Astrocyte of the spinal cord (primary cell): ENCODE results near the gene EIF2S1.

Experiments used
- DNase-seq: peaks from one replicate; pipeline ENCODE4 v3.0.0; 2011; ENCODE audit warnings: low read depth, low spot score
- H3K4me3 ChIP-seq: 2 replicates; pipeline ENCODE4 v1.5.1; 2011; ENCODE audit warnings: low read depth, mild to moderate bottlenecking, low read length, moderate library complexity
- in situ Hi-C: cut with HindIII; loops from 2 replicates; pipeline ENCODE4 v1.10.0; 2017; ENCODE audit warnings: low sequenced_read_pairs
- TF ChIP-seq, protein P1 (sequence below): IDR thresholded peaks from 2 replicates; pipeline ENCODE4 v1.5.1; 2012; ENCODE audit warnings: low read depth, mild to moderate bottlenecking, low read length, inconsistent platforms

EIF2S1 gene

DNA sequence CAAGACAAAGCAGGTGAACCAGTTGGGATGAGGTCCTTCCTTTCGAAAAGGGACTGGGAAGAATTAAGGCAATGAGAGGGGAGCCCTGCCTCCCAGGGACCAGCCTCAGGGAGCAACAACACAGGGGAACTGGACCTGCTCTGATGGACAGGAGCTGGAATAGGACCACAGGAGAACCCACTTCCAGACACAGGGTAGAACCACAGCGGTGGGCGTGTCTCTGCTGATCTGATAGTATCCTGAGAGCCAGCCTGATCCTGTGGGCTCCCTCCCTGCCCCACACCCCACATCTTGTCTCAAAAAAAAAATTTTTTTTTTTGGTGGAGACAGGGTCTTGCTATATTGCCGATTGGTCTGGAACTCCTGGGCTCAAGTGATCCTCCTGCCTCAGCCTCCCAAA lies 65.5 kb downstream of the EIF2S1 start:
- TF ChIP-seq, protein P1, sequence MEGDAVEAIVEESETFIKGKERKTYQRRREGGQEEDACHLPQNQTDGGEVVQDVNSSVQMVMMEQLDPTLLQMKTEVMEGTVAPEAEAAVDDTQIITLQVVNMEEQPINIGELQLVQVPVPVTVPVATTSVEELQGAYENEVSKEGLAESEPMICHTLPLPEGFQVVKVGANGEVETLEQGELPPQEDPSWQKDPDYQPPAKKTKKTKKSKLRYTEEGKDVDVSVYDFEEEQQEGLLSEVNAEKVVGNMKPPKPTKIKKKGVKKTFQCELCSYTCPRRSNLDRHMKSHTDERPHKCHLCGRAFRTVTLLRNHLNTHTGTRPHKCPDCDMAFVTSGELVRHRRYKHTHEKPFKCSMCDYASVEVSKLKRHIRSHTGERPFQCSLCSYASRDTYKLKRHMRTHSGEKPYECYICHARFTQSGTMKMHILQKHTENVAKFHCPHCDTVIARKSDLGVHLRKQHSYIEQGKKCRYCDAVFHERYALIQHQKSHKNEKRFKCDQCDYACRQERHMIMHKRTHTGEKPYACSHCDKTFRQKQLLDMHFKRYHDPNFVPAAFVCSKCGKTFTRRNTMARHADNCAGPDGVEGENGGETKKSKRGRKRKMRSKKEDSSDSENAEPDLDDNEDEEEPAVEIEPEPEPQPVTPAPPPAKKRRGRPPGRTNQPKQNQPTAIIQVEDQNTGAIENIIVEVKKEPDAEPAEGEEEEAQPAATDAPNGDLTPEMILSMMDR, result no peak
- in situ Hi-C loops, result no loop called here
- H3K4me3 ChIP-seq, result no peak overlapping the region
- DNase-seq, result no peak

DNA sequence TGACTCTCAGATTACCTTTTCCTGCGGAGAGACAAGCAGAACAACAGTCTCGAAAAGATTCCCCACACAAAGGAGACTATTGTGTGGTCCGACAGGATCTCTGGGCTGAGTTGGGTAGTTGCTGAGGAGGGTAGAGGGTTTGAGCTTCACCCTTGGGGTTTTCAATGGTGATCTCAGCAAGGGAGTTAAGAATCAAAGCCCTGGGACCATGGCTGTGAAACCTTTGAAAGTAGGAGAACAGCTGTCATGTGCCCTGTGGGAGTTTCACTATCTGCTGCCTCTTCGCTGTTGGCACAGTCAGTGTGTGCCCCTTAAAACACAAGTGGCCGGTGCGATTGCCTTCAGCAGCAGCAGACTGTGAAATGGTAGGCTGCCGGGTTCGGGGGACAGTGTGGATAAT lies 66.0 kb downstream of the EIF2S1 start:
- H3K4me3 ChIP-seq, result no peak overlapping the region
- in situ Hi-C loops, result no loop called here
- TF ChIP-seq, protein P1, result no peak
- no peak for DNase-seq

DNA sequence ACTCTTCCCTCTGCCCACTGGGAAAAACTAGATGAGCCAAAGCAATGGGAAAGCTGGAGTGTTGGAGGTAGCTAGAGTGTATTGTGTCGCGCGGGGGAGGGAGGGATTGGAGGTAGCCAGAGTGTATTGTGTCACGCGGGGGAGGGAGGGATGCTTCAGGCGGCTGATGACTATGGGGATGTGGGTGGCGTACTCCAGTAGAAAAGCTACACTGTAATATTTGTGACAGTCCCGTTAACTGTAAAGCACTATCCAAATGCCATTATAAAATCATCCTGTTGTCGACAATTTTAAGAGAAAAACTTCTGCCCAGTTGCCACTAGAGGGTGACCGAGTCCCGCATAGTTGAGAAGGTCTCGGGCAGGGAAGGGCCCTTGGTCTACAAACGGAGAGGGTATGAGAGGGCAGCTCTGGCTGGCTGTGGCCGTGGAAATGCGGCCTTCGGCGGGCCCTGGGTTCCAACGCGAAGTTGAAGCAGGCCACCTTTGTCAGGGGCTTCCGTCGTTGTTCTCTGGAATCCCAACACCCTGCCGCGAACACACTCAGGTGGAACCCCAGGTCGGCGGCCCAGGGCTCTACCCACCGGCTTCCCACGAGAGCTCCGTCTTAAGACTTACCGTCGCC lies 67.0 kb downstream of the EIF2S1 start:
- DNase-seq, result peak; percentile 80
- H3K4me3 ChIP-seq, result no peak overlapping the region
- in situ Hi-C loops, result no loop called here
- TF ChIP-seq, protein P1, result peak; percentile 80

DNA sequence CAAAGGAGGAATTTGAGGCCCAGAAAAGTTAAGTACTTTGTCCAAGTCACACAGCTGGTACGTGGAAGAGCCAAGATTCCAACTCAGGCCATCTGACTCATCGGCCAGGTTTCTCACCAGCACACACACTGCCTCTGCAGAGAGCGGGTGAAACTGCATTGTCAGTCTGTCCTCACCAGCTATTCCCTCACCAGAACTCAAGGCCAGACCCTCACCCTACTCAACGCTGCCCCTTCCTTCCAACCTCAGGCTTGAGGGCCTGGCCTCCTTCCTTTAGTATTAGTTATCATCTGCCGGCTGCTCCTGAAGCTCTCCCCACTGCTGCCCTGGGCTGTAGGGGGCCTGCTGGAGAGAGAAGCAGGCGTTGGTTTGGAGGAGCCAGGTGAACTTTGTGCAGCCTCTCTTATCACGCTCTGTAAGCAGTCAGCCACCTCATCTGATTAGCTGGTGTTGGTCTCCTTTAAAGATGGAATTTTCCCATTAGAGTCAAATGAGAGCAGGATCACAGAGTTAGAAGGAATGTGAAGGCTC lies 68.4 kb downstream of the EIF2S1 start:
- in situ Hi-C loops, result no loop called here
- H3K4me3 ChIP-seq, result no peak overlapping the region
- TF ChIP-seq, protein P1, result no peak
- peak; percentile 53 for DNase-seq

DNA sequence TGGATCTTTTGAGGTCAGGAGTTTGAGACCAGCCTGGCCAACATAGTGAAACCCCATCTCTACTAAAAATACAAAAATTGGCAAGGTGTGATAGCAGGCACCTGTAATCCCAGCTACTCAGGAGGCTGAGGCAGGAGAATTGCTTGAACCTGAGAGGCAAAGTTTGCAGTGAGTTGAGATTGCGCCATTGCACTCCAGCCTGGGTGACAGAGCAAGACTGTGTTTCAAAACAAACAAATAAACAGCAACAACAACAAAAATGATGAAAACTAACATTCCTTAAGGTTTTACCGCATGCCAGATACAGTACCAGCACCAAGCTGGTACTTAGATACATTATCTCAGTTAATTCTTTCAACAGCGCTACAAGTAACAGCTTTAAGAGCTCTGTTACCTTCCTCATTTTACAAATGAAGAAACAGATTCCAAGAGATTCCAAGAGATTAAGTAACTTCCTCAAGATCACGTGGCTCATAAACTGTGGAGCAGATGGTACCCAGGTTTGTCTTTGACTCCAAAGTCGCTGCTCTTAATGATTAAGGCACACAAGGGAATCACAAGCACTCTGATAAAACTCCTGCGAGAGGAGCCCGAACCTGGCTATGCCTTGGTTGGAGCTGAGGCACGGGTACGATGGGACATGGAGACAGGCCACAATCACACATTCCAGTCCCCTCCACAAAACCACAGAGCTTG lies 69.5 kb downstream of the EIF2S1 start:
- no peak for DNase-seq
- TF ChIP-seq, protein P1, result no peak
- in situ Hi-C loops, result no loop called here
- H3K4me3 ChIP-seq, result no peak overlapping the region

DNA sequence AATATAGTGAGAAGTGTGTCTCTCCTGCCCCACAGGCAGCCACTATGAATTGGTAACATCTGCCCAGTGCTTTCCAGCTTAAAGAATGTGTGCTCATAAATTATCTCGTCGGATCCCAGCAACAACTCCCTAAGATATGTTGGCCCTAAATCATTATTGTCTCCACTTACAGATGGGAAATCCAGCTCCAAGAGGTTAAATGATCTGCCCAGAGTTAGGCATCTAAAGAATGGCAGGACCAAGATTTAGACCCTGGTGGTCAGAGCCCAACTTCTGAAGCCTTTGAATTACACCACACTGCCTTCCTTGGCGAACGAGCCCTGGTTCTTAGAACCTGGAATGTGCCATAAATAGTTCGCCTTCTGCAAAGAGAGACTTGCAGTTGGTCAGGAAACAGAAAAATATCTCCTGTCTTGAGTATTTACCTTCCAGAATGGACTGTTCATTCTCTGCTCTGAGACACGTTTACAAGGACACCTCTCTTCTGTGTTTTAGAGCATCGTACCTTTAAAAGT lies 72.0 kb downstream of the EIF2S1 start:
- DNase-seq, result no peak
- TF ChIP-seq, protein P1, result no peak
- in situ Hi-C loops, result no loop called here
- no peak overlapping the region for H3K4me3 ChIP-seq
